H9 (cell line): ENCODE data around the gene SLC29A2. TPM values are rescaled to one million over a fixed set of nuclear protein-coding genes. Genes with fewer than 3 reads are reported as not detected.
"Not testable (repeated sequence)": the region's sequence is repeated elsewhere in the genome, so short reads cannot be mapped to it uniquely, and the experiment has no call there.

Experiments
- DNase-seq: peaks from one replicate; pipeline ENCODE4 v3.0.0-alpha.2; 2017
- H2AFZ ChIP-seq: one replicate; pipeline ENCODE4 v1.6.1; 2013; ENCODE audit warnings: mild to moderate bottlenecking, low read length, control low read depth, moderate library complexity
- H2AK5ac ChIP-seq: 2 replicates; pipeline ENCODE4 v1.6.1; 2013; ENCODE audit warnings: low read length, control low read depth, mixed read lengths; ENCODE audit not compliant: insufficient read length
- H2BK120ac ChIP-seq: one replicate; pipeline ENCODE4 v1.6.1; 2013; ENCODE audit warnings: low read depth, mild to moderate bottlenecking, low read length, control low read depth, inconsistent platforms; ENCODE audit not compliant: poor library complexity, severe bottlenecking
- H2BK12ac ChIP-seq: 2 replicates; pipeline ENCODE4 v1.6.1; 2013; ENCODE audit warnings: low read length, control low read depth, mixed read lengths, low read depth; ENCODE audit not compliant: insufficient read length
- H2BK15ac ChIP-seq: 2 replicates; pipeline ENCODE4 v1.6.1; 2013; ENCODE audit warnings: low read depth, low read length, control low read depth
- H2BK20ac ChIP-seq: one replicate; pipeline ENCODE4 v1.6.1; 2013; ENCODE audit warnings: low read depth, mild to moderate bottlenecking, low read length, control low read depth, inconsistent platforms; ENCODE audit not compliant: poor library complexity, severe bottlenecking
- H2BK5ac ChIP-seq: 2 replicates; pipeline ENCODE4 v1.6.1; 2013; ENCODE audit warnings: low read length, control low read depth, mixed read lengths; ENCODE audit not compliant: insufficient read length
- H3K14ac ChIP-seq: 2 replicates; pipeline ENCODE4 v1.6.1; 2013; ENCODE audit warnings: low read length, control low read depth; ENCODE audit not compliant: insufficient read depth
- H3K18ac ChIP-seq: 2 replicates; pipeline ENCODE4 v1.6.1; 2013; ENCODE audit warnings: low read depth, mild to moderate bottlenecking, mixed read lengths, low read length, control low read depth; ENCODE audit not compliant: insufficient read length
- H3K23ac ChIP-seq: 2 replicates; pipeline ENCODE4 v1.6.1; 2013; ENCODE audit warnings: low read length, control low read depth, mixed read lengths, low read depth; ENCODE audit not compliant: insufficient read length
- H3K23me2 ChIP-seq: 2 replicates; pipeline ENCODE4 v1.6.1; 2013; ENCODE audit warnings: low read depth, mild to moderate bottlenecking, mixed read lengths, low read length, control low read depth; ENCODE audit not compliant: insufficient read length, poor library complexity, severe bottlenecking
- H3K27ac ChIP-seq: 2 replicates; pipeline ENCODE4 v1.5.1; 2013; ENCODE audit warnings: low read length, control low read depth, mixed read lengths, low read depth; ENCODE audit not compliant: insufficient read length
- H3K27me3 ChIP-seq: 2 replicates; pipeline ENCODE4 v1.6.1; 2013; ENCODE audit warnings: low read length, control low read depth, inconsistent platforms; ENCODE audit not compliant: insufficient read depth
- H3K4ac ChIP-seq: 2 replicates; pipeline ENCODE4 v1.6.1; 2013; ENCODE audit warnings: low read depth, mild to moderate bottlenecking, control low read depth, inconsistent platforms, low read length, moderate library complexity
- H3K4me1 ChIP-seq: 2 replicates; pipeline ENCODE4 v1.6.1; 2013; ENCODE audit warnings: low read length, control low read depth, inconsistent platforms; ENCODE audit not compliant: insufficient read depth
- H3K4me2 ChIP-seq: 2 replicates; pipeline ENCODE4 v1.6.1; 2013; ENCODE audit warnings: low read length, control low read depth, mixed read lengths; ENCODE audit not compliant: insufficient read length, insufficient read depth
- H3K56ac ChIP-seq: 2 replicates; pipeline ENCODE4 v1.6.1; 2013; ENCODE audit warnings: low read depth, mild to moderate bottlenecking, mixed read lengths, low read length, control low read depth; ENCODE audit not compliant: insufficient read length
- H3K79me1 ChIP-seq: 2 replicates; pipeline ENCODE4 v1.6.1; 2013; ENCODE audit warnings: low read depth, mild to moderate bottlenecking, moderate library complexity, low read length, control low read depth, inconsistent platforms; ENCODE audit not compliant: insufficient read depth, poor library complexity, severe bottlenecking
- H3K79me2 ChIP-seq: 2 replicates; pipeline ENCODE4 v1.6.1; 2013; ENCODE audit warnings: low read length, control low read depth, inconsistent platforms; ENCODE audit not compliant: insufficient read depth
- H3K9ac ChIP-seq: 2 replicates; pipeline ENCODE4 v1.6.1; 2013; ENCODE audit warnings: low read length, control low read depth, mixed read lengths; ENCODE audit not compliant: insufficient read length; ENCODE audit errors: extremely low read depth
- H3K9me3 ChIP-seq: one replicate; pipeline ENCODE4 v1.6.1; 2013; ENCODE audit warnings: low read depth, low read length, inconsistent platforms; ENCODE audit not compliant: control insufficient read depth
- H3T11ph ChIP-seq: one replicate; pipeline ENCODE4 v1.6.1; 2013; ENCODE audit warnings: mild to moderate bottlenecking, low read length, control low read depth, inconsistent platforms
- H4K20me1 ChIP-seq: one replicate; pipeline ENCODE4 v1.6.1; 2013; ENCODE audit not compliant: control insufficient read depth, insufficient read length, insufficient read depth
- H4K5ac ChIP-seq: 2 replicates; pipeline ENCODE4 v1.6.1; 2013; ENCODE audit warnings: low read depth, mild to moderate bottlenecking, mixed read lengths, low read length, control low read depth; ENCODE audit not compliant: insufficient read length
- H4K8ac ChIP-seq: replicated peaks from 2 replicates; pipeline ENCODE4 v1.6.1; 2013; ENCODE audit warnings: low read length, control low read depth, mixed read lengths, low read depth; ENCODE audit not compliant: insufficient read length
- H4K91ac ChIP-seq: 2 replicates; pipeline ENCODE4 v1.6.1; 2013; ENCODE audit warnings: low read depth, mild to moderate bottlenecking, moderate library complexity, mixed read lengths, low read length, control low read depth; ENCODE audit not compliant: insufficient read length
- H3K27ac Mint-ChIP-seq, 3 experiments: 2 replicates in 2 of 3; 3 replicates in 1 of 3; pipeline ENCODE4 v1.8.0; 2020 to 2021; ENCODE audit warnings: mixed read lengths in 3 of 3, mild to moderate bottlenecking in 1 of 3, moderate library complexity in 1 of 3
- H3K27me3 Mint-ChIP-seq: 2 replicates; pipeline ENCODE4 v1.8.0; 2021; ENCODE audit warnings: low read depth, mild to moderate bottlenecking, moderate library complexity, mixed read lengths
- H3K36me3 Mint-ChIP-seq, 3 experiments: 2 replicates in 2 of 3; 3 replicates in 1 of 3; pipeline ENCODE4 v1.8.0; 2020 to 2021; ENCODE audit warnings: low read depth in 3 of 3, mixed read lengths in 3 of 3; ENCODE audit not compliant: insufficient read depth in 1 of 3
- H3K4me1 Mint-ChIP-seq, 2 experiments: 2 replicates each; pipeline ENCODE4 v1.8.0; 2020; ENCODE audit warnings: mixed read lengths in 2 of 2
- H3K4me3 Mint-ChIP-seq, 2 experiments: 2 replicates in 1 of 2; 3 replicates in 1 of 2; pipeline ENCODE4 v1.8.0; 2020 to 2021; ENCODE audit warnings: mild to moderate bottlenecking in 2 of 2, mixed read lengths in 2 of 2, moderate library complexity in 1 of 2
- H3K9me3 Mint-ChIP-seq, 2 experiments: 2 replicates in 1 of 2; 3 replicates in 1 of 2; pipeline ENCODE4 v1.8.0; 2020; ENCODE audit warnings: mild to moderate bottlenecking in 2 of 2, mixed read lengths in 2 of 2, moderate library complexity in 1 of 2
- WGBS: extraction: QIAGEN DNeasy Blood & Tissue Kit; methylation state at CpG from one replicate; pipeline ENCODE4 v1.1.7; 2013; ENCODE audit warnings: missing lambda C conversion rate, low lambda C conversion rate, mixed read lengths; ENCODE audit not compliant: insufficient read length; ENCODE audit errors: extremely low coverage; 5-methylcytosine and 5-hydroxymethylcytosine counted together
- total RNA-seq: library from RNA; stranded (reverse); gene quantifications from 2 replicates; pipeline ENCODE4 v1.2.1, GENCODE V29; 2021
- TF ChIP-seq, protein P1 (sequence below): fragments of 200-600 bp; sonication (generic); conservative IDR thresholded peaks from 3 replicates; pipeline ENCODE4 v1.8.0; 2021; ENCODE audit warnings: antibody characterized with exemption, mild to moderate bottlenecking

SLC29A2 gene
- total RNA-seq, 1 experiment from 2014 or later, result 29.8 TPM

DNA sequence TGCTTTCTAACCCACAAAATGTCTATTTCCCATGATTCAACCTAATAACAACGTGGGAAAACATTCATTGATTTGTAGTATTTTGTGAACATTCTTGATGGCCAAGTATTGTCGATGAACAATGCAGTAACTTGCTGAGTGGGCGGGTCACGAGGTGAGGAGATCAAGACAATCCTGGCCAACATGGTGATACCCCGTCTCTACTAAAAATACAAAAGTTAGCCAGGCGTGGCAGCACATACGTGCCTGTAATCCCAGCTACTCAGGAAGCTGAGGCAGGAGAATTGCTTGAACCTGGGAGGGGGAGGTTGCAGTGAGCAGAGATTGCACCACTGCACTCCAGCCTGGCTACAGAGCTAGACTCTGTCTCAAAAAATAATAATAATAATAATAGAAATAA lies 8.7 kb upstream of the SLC29A2 start:
- not testable (repeated sequence) for H2AFZ ChIP-seq, H4K91ac ChIP-seq, H2BK120ac ChIP-seq, H3K27me3 Mint-ChIP-seq, H2BK5ac ChIP-seq, H3K23ac ChIP-seq, H3K79me2 ChIP-seq, H3K27me3 ChIP-seq, H3K4me1 Mint-ChIP-seq, H2AK5ac ChIP-seq, H3K18ac ChIP-seq, H3T11ph ChIP-seq, H4K5ac ChIP-seq, H3K4ac ChIP-seq, H3K4me1 ChIP-seq, H2BK15ac ChIP-seq, H3K56ac ChIP-seq, H3K27ac Mint-ChIP-seq, H2BK20ac ChIP-seq, H4K8ac ChIP-seq, H3K9me3 ChIP-seq, H3K36me3 Mint-ChIP-seq, H3K9ac ChIP-seq, H3K79me1 ChIP-seq, DNase-seq, H3K9me3 Mint-ChIP-seq, H3K27ac ChIP-seq, H3K23me2 ChIP-seq, H2BK12ac ChIP-seq, H3K4me3 Mint-ChIP-seq, H4K20me1 ChIP-seq, H3K4me2 ChIP-seq, H3K14ac ChIP-seq
- WGBS, result no CpG with 5 or more reads among the region's 7 CpGs
- TF ChIP-seq, protein P1, sequence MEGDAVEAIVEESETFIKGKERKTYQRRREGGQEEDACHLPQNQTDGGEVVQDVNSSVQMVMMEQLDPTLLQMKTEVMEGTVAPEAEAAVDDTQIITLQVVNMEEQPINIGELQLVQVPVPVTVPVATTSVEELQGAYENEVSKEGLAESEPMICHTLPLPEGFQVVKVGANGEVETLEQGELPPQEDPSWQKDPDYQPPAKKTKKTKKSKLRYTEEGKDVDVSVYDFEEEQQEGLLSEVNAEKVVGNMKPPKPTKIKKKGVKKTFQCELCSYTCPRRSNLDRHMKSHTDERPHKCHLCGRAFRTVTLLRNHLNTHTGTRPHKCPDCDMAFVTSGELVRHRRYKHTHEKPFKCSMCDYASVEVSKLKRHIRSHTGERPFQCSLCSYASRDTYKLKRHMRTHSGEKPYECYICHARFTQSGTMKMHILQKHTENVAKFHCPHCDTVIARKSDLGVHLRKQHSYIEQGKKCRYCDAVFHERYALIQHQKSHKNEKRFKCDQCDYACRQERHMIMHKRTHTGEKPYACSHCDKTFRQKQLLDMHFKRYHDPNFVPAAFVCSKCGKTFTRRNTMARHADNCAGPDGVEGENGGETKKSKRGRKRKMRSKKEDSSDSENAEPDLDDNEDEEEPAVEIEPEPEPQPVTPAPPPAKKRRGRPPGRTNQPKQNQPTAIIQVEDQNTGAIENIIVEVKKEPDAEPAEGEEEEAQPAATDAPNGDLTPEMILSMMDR, result peak; percentile 26; the same call in 1 of the 3 replicates

- H3K56ac ChIP-seq, H3K9me3 Mint-ChIP-seq, H3K4me2 ChIP-seq, H4K91ac ChIP-seq, H4K5ac ChIP-seq, H3K14ac ChIP-seq, H2BK5ac ChIP-seq, H3K27me3 ChIP-seq, H3K4me3 Mint-ChIP-seq, H2AFZ ChIP-seq, H3K27me3 Mint-ChIP-seq, H4K20me1 ChIP-seq, H2BK15ac ChIP-seq, H3K79me2 ChIP-seq, H3K9me3 ChIP-seq, DNase-seq, H3K4me1 ChIP-seq, H2AK5ac ChIP-seq, H3K27ac Mint-ChIP-seq, H3K4ac ChIP-seq, H3K18ac ChIP-seq, H2BK120ac ChIP-seq, H2BK20ac ChIP-seq, H3K27ac ChIP-seq, H3K9ac ChIP-seq, H4K8ac ChIP-seq, H3K23me2 ChIP-seq, H3K79me1 ChIP-seq, H2BK12ac ChIP-seq, H3K23ac ChIP-seq, H3T11ph ChIP-seq: not testable (repeated sequence)
- WGBS, result no CpG with 5 or more reads among the region's 9 CpGs
- peaks cover 19 to 20% of the 10 kb centered on the region in 2 experiments for H3K4me1 Mint-ChIP-seq
- H3K36me3 Mint-ChIP-seq, result peaks cover 12 to 14% (median 14%) of the 10 kb centered on the region in 3 experiments
Observed at GRCh38 chr11:66373690-66374287, 2.2 kb upstream of the SLC29A2 start.
